HCT116 (cell line): ENCODE data around the gene ANKRD16.
"Not testable (repeated sequence)": the region's sequence is repeated elsewhere in the genome, so short reads cannot be mapped to it uniquely, and the experiment has no call there.

ENCODE experiments used
- CTCF ChIP-seq, 3 experiments: fragments of 200-600 bp in 1 of 3; sonication (generic) in 1 of 3; IDR thresholded peaks in 2 of 3; conservative IDR thresholded peaks in 1 of 3; 2 replicates each; pipeline ENCODE4 v1.5.1; 2012 to 2017; ENCODE audit warnings: low read depth in 2 of 3, low read length in 2 of 3, antibody characterized with exemption in 1 of 3, borderline replicate concordance in 1 of 3, control low read depth in 1 of 3, mild to moderate bottlenecking in 1 of 3, mixed read lengths in 1 of 3, mixed run types in 1 of 3, moderate library complexity in 1 of 3; ENCODE audit not compliant: insufficient read depth in 1 of 3
- EGR1 ChIP-seq: IDR thresholded peaks from 2 replicates; pipeline ENCODE4 v1.6.1; 2012; ENCODE audit warnings: low read depth
- EZH2 ChIP-seq: fragments of 200-600 bp; sonication (generic); IDR thresholded peaks from 2 replicates; pipeline ENCODE4 v1.6.1; 2017; ENCODE audit warnings: antibody characterized with exemption, mixed run types
- MAX ChIP-seq: IDR thresholded peaks from 2 replicates; pipeline ENCODE4 v1.6.1; 2012
- POLR2A ChIP-seq: IDR thresholded peaks from 2 replicates; pipeline ENCODE4 v1.7.0; 2011; ENCODE audit warnings: borderline replicate concordance; ENCODE audit not compliant: insufficient read depth, insufficient read length; ENCODE audit errors: extremely low read depth
- POLR2AphosphoS5 ChIP-seq: IDR thresholded peaks from 2 replicates; pipeline ENCODE4 v1.6.1; 2011; ENCODE audit warnings: mild to moderate bottlenecking, low read depth, low read length, moderate library complexity
- RAD21 ChIP-seq: IDR thresholded peaks from 2 replicates; pipeline ENCODE4 v1.6.1; 2012; ENCODE audit warnings: low read depth, mild to moderate bottlenecking
- SIN3A ChIP-seq: IDR thresholded peaks from 2 replicates; pipeline ENCODE4 v1.6.1; 2012; ENCODE audit warnings: low read depth
- SP1 ChIP-seq: IDR thresholded peaks from 2 replicates; pipeline ENCODE4 v1.6.1; 2012; ENCODE audit warnings: low read depth
- SRF ChIP-seq: IDR thresholded peaks from 2 replicates; pipeline ENCODE4 v1.6.1; 2012; ENCODE audit warnings: low read depth
- YY1 ChIP-seq: IDR thresholded peaks from 2 replicates; pipeline ENCODE4 v1.6.1; 2011; ENCODE audit warnings: low read length, low read depth, moderate library complexity, mild to moderate bottlenecking; ENCODE audit not compliant: insufficient replicate concordance; ENCODE audit errors: extremely low read depth
- ZFX ChIP-seq: fragments of 450-650 bp; IDR thresholded peaks from 2 replicates; pipeline ENCODE4 v1.6.1; 2017
- ZNF274 ChIP-seq: fragments of 200-500 bp; sonication (Bioruptor generic); IDR thresholded peaks from 2 replicates; pipeline ENCODE4 v1.6.1; 2014; ENCODE audit warnings: mild to moderate bottlenecking, low read depth, low read length, inconsistent platforms
- TF ChIP-seq, protein P1 (sequence below): IDR thresholded peaks from 2 replicates; pipeline ENCODE4 v1.6.1; 2012

- not testable (repeated sequence) for TF ChIP-seq POLR2A; YY1; RAD21; CTCF (IDR thresholded peaks at IDR 0.05 in 2 of 3, conservative IDR thresholded peaks at IDR 0.05 in 1 of 3; ENCODE audit: borderline replicate concordance in 1 of 3, insufficient read depth in 1 of 3, low read depth in 2 of 3, low read length in 2 of 3); ZNF274; POLR2AphosphoS5; ZFX; EZH2; SP1; MAX; SIN3A; SRF; EGR1
- TF ChIP-seq, protein P1, sequence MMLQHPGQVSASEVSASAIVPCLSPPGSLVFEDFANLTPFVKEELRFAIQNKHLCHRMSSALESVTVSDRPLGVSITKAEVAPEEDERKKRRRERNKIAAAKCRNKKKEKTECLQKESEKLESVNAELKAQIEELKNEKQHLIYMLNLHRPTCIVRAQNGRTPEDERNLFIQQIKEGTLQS, result not testable (repeated sequence)
Measured at GRCh38 chr10:5866451-5867081, 23.1 kb downstream of the ANKRD16 start.
